ENCODE measurements around the gene DUS1L.

The DUS1L gene

GRCh38 chr17:82100502-82101298, 35.1 kb upstream of the DUS1L start:
- DNase-seq, result no peak

DNA sequence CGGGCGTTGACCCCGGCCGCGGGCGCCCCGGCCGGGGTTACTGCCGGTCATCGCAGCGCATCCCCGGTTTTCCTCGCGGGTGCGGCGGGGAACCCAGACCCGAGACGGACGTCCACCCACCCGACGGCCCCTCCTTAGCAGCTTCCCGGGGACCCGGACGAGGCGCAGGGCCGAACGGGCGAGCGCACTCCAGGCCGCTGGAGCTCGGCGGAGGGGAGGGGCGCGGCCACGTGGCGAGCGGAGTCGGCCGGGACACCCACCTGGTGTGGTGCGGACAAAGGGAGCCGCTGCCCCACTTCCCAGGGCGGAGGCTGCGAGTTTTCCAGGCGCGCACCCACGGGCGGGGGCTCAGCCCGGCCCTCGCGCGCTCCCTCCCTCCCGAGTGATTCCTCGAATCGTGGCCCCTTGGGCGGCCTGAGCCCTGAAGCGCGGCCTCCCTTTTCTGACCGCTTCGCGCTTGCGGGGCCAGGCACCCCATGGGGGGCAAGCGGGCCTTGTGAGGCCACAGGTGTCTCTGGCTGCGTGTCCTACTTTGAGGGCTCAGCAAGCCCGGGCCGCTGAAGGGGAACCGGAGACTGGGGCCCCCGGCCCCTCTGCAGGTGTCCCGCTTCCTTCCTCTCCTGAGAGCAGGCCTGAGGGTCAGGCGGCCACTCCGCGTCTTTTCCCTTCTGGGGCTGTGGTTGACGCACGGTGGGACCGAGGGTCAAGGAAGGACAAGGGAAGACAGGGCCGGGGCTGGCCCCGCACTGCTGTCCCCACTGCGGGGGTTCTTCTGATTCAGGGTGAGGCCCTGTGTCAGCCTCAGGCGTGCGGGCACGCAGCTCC, 33.5 kb upstream of the DUS1L start:
- no peak for DNase-seq

DNA sequence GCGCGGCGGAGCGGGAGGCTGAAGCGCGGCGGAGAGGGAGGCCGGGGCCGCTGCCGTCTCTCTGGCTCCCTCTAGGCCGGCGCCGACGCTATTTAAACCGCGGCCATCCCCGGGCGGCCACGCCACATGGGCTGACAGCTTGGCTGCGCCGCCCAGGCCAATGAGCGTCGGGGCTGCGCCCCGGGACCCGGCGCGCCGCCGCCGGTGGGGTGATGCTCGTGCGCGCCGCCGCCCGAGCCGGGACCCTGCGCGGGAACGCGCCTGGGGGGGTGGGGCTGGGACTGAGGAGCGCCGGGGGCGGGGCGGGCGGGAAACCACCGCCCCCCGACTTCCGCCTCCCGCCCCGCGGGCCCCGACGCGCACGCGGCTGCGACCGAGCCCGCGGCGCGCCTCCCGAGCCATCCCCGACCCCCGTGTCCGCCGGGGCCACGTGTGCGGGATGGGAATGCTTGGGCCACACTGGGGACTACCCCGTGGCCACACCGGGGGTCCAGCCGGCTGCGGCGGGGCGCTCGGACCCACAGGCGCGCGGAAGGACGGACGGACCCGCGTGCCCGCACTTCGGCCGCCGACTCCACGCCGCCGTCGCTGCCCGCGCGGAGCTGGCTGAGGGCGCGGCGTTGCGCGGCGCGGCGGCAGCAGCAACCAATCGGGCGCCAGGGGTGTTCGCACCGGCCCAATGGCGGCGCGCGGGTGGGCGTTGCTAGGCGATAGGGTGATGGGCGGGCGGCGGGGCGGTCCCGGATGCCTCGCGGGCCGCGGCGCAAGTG, 32.8 kb upstream of the DUS1L start, which contains the start of gene FASN:
FASN (minus strand) TSS at position 68 of the 770 bp plus-strand sequence. CDS start 1,791 bp downstream, outside the sequence.
- peak; percentile 81 for DNase-seq

DNA sequence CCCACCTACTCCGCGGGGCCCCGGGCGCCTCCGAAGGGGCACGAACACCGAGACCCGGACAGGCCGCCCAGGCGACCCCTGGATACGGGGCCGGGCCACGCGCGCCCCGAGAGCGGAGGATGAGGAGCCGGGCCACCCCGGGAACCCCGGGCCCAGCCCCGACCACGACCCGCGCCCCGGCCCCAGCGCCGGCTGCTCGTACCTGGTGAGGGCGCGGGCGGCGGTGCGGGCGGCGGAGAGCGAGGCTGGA, 32.2 kb upstream of the DUS1L start:
- no peak for DNase-seq

DNA sequence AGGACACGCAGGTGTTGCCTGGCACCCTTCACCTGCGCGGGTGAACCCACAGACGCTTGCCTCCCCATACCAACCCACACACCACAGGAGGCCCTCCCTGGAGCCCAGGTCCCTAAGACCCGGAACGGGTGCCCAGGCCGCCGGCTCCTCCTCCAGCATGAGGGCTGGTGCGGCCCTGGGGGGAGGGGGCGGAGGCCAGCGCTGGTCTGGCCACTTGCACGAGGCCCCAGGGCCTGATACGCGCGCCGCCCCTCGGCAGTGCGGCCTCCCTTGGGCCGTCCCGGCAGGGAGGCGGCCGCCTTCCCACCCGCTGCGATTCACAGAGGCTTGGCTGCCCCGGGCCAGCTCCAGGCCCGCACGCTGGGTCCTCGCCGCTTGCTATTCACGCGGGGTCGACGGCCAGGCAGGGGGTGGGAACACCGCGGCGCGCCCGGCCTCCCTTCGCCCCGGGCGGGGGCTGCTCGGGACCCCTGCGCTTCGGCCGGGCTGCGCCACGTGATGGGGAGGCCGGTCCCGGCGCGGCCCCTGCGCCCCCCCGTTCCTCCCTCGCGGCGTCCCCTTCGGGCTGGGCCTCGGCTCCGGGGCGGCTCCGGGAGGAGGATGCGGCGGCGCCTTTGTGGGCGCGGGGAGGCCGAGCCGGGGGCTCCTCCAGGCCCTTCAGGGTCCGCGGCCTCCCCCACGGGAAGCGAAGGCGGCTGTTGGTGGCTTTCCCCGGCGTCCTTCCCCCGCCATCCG, 31.7 kb upstream of the DUS1L start:
- no peak for DNase-seq

- no peak for DNase-seq
Observed at GRCh38 chr17:82096709-82097183, 31.1 kb upstream of the DUS1L start.

- DNase-seq, result no peak
Observed at GRCh38 chr17:82095777-82096708, 30.4 kb upstream of the DUS1L start.

DNA sequence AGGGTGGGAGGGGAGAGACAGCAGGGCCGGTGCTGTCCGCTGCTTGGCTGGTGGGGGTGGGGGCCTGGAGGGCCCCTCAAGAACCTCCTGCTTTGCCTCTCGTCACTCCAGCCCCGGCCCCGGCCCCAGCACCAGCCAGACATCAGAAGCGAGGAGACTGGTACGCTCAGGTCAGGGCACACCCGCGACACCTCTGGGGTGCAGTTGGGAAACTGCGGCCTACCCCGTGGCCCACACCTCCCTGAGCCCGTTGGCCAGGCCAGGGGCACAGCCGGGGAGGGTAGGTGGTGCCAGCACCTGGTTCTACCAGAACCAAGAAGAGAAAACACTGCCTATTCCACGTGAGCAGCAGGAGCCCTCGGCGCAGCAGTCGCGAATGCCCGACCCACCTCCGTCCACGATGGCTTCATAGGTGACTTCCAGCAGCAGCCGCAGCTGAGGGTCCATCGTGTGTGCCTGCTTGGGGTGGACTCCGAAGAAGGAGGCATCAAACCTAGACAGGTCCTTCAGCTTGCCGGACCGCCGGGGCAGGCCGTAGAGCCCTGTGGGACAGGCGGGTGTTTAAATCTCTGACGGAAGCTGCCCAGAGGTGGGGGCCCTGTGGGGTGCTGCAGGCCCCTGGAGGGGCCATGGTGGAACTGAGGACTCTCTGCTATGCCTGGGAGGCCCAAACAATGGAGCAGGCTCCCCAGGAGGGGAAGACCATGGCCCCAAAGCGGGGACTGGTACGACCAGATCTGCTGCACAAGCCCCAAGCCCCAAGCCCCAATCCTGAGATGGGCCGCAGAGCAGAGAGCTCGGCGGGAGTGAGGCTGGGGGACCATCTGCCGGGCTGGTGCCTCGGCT, 29.6 kb upstream of the DUS1L start:
- DNase-seq, result no peak

DNA sequence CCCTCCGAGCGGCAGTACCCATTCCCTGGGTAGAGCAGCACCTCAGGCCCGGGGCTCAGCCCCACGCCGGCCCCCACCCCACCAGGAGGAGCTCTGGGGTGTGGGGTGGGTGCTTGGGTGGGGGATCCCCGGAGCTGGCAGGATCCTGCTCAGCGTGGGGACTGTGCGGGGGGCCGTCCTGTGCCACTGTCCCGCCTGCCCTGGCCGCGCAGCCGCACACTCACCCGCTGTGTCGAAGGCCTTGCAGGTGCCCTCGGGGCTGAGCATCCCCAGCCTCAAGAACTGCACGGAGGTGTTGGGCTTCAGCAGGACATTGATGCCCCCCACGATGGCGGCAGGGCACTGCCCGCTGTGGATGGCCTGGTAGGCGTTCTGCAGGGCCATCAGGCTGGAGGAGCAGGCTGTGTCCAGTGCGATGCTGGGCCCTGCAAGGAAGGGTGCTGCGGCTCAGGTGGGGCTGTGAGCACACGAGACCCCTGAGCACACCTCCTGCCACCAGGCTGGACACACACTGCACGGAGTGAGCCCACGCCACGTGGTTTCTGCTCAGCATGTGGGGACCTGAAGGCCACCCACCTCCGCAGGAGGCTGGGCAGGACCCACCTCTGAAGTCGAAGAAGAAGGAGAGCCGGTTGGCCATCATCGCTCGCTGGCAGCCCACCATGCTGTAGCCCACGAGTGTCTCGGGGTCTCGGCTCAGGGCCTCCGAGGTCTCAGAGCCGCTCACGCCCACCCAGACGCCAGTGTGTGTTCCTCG, 27.6 kb upstream of the DUS1L start:
- no peak for DNase-seq

GRCh38 chr17:82092628-82092994, 27.0 kb upstream of the DUS1L start:
- DNase-seq, result no peak

GRCh38 chr17:82092094-82092586, 26.5 kb upstream of the DUS1L start:
- DNase-seq, result no peak

GRCh38 chr17:82091264-82092066, 25.9 kb upstream of the DUS1L start:
- DNase-seq, result no peak

DNA sequence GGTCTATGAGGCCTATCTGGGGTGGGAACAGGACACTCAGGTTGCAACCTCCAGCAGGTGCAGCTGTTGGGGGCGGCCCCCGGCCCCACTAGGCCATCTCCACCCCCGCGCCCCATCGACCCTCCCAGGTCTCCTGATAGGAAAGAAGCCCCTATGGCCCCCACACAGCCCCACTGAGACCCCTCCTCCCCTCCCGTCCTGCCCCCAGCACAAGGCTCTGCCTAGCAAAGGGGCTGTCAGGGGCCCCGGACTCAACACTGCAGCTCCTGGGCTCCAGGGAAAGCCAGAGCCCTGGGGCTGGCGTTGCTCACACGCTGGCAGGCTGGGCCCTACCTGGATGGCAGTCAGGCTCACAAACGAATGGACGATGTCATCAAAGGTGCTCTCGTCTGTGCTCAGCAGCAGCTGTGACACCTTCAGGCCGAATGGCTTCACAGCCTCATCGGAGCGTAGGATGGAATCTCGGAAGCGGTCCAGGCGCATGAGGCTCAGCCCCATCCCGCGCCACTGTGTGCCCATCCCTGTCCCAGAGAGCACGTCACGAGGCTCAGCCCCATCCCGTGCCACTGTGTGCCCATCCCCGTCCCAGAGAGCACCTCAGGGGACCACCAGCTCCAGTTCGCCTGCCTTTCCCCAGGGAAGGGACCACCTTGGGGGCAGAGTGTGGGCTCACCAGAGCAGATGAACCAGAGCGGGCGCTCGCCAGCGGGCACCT, 25.1 kb upstream of the DUS1L start:
- no peak for DNase-seq

DNA sequence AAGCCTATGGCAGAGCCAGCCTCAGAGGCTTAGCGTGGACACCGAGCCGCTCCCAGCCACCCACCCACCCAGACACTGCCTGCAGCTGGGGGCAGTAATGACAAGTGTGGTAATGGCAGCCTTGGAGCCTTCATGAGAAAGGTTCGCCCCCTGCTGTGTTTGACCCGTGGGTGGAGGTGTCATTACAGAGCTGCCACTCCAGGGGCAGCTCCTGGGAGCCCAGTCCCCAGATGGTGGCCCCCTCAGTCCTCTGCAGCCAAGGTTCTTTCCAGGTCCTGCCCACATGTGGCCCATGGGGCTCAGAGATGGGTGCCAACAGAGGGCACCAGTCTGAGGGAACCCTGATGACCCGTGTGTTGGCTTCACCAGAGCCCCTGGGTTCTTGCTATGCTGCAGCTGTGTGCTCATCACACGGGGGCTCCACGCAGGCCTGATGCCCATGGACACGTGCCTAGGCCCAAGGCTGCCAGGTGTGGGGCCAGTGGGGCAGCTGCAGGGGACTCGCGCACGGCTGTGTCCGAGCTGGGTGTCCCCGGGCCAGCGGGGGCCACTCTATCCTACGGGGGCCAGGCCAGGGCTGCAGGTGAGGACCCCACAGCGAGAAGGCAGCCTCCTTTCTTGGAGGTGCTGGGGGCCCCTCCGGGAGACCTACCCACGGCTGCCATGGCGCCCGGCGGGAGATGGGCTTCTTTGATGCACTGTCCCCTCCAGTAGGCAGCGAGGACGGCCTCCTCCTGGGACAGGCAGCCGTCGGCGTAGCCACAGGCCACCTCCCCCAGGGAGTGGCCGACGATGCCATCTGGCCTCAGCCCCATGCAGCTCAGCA, 24.3 kb upstream of the DUS1L start:
- DNase-seq, result no peak

- DNase-seq, result no peak
Observed at GRCh38 chr17:82088838-82089722, 23.5 kb upstream of the DUS1L start.

Measured in NCI-H2029 (cell line).